ENCODE results near the gene TAAR9.
"Not testable (repeated sequence)": the region's sequence is repeated elsewhere in the genome, so short reads cannot be mapped to it uniquely, and the experiment has no call there.

The TAAR9 gene

DNA sequence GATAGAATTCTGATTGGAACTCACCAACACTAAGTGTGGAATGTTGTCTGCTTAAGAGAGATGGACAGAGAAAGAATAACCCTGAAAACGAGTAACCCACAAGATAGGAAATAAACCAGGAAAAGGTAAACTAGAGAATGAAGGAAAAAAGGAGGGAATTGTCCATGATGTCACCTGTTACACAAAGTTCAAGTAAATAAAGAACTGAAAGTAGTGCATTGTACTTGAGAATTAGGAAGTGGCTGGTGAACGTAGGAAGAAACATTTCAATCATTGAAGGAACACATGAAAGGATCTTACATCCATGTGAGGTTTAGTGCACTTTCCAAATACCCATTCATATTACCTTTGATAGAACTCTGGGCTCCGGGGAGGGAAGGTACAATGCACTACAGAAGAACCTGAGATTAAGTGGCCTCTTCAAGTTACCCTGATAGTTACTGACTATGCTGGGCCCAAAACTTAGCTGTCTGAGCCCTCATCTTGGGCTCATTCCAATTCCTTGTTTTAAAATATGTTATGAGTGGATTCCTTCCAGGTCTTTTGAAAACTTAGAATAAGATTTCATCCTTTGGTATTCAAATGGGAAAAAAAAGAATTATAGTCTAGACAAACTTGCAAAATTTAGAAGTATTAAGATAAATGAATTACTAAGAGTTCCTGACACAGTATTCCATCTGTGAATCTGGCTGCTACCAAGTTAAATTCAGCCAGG lies 24.1 kb upstream of the TAAR9 start:
- DNase-seq (ENCODE audit: low read depth in 1 of 2, low spot score in 1 of 2): no peak

GRCh38 chr6:132515386-132515785 lies 22.7 kb upstream of the TAAR9 start:
- DNase-seq (ENCODE audit: low read depth in 1 of 2, low spot score in 1 of 2): no peak

DNA sequence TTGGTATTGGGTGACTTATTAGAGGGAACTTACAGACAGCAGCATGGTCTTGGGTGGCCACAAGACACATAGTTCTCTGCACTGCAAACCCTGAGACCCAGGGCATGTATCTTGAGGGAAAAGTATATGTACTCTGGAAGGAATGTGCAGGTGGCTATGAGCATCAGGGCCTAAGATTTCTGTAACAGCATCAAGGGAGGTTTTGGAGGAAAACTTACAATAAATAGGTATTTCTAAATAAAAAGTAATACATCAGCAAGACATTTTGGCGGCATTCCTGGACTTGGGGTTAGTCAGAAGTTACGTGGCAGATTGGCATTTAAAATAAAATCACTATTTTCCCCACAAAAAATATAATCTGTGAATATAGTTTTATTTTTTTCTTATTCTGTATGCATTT lies 17.1 kb upstream of the TAAR9 start:
- DNase-seq (ENCODE audit: low read depth in 1 of 2, low spot score in 1 of 2): no peak

- no peak for DNase-seq (ENCODE audit: low read depth in 1 of 2, low spot score in 1 of 2)
These were observed 13.4 kb upstream of the TAAR9 start for GRCh38 chr6:132524646-132525045.

GRCh38 chr6:132525866-132526265 lies 12.2 kb upstream of the TAAR9 start:
- no peak for DNase-seq (ENCODE audit: low read depth in 1 of 2, low spot score in 1 of 2)

DNA sequence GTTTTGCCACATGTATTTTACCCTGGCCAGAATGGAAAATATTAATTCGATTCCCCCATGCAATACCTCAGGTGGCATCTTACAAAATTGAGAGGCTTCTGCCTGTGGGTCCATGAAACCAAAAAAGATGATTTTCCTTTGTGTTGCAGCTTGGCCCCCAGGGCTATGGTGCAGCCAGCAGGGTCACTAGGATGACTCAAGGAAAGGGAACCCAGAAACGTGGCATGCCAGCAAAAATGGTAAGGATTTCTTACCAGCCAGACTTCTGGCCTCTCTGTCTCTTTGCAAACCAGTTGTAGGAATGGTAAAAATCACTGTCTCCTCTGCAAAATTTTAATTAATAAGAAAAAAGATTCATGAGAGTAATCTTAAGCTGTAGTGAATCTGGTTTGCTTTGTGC lies 11.6 kb upstream of the TAAR9 start:
- DNase-seq (ENCODE audit: low read depth in 1 of 2, low spot score in 1 of 2): no peak

- DNase-seq (ENCODE audit: low read depth in 1 of 2, low spot score in 1 of 2): no peak
These were observed 10.3 kb upstream of the TAAR9 start for GRCh38 chr6:132527791-132528190.

DNA sequence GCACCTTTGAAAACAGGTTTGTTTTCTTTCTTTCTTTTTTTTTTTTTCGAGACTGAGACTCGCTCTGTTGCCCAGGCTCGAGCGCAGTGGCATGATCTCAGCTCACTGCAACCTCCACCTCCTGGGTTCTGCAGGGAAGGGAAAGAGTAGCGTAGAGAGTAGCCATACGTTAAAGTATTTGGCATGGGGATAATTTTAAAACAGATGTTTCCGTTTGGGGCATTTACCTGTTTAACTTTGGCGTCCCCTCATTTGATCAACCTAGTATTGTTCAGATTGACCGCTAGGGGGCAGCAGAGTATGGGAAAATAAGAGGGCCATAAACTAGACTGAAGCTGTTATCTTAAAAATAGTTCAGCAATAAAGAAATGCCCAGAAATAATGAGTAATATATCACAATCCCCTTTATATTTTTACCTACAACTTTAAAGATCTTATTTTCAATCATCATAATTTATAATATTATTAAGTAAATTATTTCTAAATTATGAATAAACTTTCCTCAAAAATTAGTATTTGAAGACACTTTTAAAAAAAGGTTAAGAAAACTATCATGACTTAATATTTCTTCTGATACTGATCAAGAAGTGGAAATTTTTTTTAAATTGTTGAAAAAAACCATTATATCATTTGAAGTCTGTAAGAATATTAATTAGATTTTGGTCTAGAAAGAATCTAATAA lies 7.6 kb upstream of the TAAR9 start:
- DNase-seq (ENCODE audit: low read depth in 1 of 2, low spot score in 1 of 2): peak; percentile 7 to 26

GRCh38 chr6:132534546-132534945 lies 3.5 kb upstream of the TAAR9 start:
- not testable (repeated sequence) for DNase-seq (ENCODE audit: low read depth in 1 of 2, low spot score in 1 of 2)

- DNase-seq (ENCODE audit: low read depth in 1 of 2, low spot score in 1 of 2): no peak
These were observed 932 bp upstream of the TAAR9 start for GRCh38 chr6:132537145-132537544.

GRCh38 chr6:132544826-132545225 lies 6.7 kb downstream of the TAAR9 start:
- no peak for DNase-seq (ENCODE audit: low read depth in 1 of 2, low spot score in 1 of 2)

GRCh38 chr6:132548746-132549463 lies 10.8 kb downstream of the TAAR9 start:
- DNase-seq (ENCODE audit: low read depth in 1 of 2, low spot score in 1 of 2): no peak

- DNase-seq (ENCODE audit: low read depth in 1 of 2, low spot score in 1 of 2): no peak
These were observed 13.1 kb downstream of the TAAR9 start for GRCh38 chr6:132551214-132551613.

DNA sequence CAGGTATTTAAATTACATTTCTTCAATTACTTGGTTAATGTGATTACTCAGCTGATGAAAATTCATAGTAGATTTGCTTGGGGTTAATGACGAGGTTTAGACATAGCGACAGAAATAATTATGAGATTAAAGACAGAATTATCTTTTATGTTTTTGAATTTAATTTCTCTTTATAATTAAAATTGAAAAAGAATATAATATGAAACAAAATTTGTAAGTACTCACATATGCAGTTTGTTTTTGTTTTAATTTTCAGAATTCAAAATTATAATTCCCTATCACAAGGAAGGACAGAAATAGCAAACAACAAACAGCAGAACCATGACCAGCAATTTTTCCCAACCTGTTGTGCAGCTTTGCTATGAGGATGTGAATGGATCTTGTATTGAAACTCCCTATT lies 14.3 kb downstream of the TAAR9 start, which contains the start of gene TAAR8:
TSS of gene TAAR8 (plus strand) at position 301 of the 400 bp plus-strand sequence. CDS start at position 322, 21 bp downstream.
- DNase-seq (ENCODE audit: low read depth in 1 of 2, low spot score in 1 of 2): no peak

- not testable (repeated sequence) for DNase-seq (ENCODE audit: low read depth in 1 of 2, low spot score in 1 of 2)
These were observed 22.0 kb downstream of the TAAR9 start for GRCh38 chr6:132560087-132560486.

GRCh38 chr6:132566404-132566803 lies 28.3 kb downstream of the TAAR9 start:
- no peak for DNase-seq (ENCODE audit: low read depth in 1 of 2, low spot score in 1 of 2)

GRCh38 chr6:132567566-132567965 lies 29.5 kb downstream of the TAAR9 start:
- no peak for DNase-seq (ENCODE audit: low read depth in 1 of 2, low spot score in 1 of 2)

DNA sequence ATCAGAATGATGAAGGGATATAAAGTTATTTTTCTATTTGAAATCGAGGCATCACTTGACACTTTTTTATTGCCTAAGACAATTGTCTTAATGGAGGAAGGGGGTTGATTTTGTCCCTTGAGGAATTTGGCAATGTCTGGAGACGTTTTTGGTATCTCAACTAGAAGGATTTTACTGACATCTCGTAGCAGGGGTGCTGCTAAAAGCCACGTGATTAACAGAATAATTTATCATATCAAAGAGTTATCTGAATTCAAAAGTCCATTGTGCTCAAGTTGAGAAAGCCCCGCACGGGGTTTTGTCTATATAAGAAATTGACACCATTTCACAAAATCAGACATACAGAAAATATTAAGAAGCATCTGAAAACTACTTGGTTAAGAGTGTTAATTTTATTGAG lies 30.5 kb downstream of the TAAR9 start:
- no peak for DNase-seq (ENCODE audit: low read depth in 1 of 2, low spot score in 1 of 2)

- DNase-seq (ENCODE audit: low read depth in 1 of 2, low spot score in 1 of 2): no peak
These were observed 31.1 kb downstream of the TAAR9 start for GRCh38 chr6:132569170-132569569.

DNA sequence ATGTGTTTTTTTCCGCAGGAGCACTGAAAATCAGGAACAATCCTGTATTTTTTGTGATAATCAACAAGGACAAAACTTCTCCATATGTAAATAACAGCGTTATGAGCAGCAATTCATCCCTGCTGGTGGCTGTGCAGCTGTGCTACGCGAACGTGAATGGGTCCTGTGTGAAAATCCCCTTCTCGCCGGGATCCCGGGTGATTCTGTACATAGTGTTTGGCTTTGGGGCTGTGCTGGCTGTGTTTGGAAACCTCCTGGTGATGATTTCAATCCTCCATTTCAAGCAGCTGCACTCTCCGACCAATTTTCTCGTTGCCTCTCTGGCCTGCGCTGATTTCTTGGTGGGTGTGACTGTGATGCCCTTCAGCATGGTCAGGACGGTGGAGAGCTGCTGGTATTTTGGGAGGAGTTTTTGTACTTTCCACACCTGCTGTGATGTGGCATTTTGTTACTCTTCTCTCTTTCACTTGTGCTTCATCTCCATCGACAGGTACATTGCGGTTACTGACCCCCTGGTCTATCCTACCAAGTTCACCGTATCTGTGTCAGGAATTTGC lies 32.2 kb downstream of the TAAR9 start, which contains the start of gene TAAR6:
TSS of gene TAAR6 (plus strand) at position 102 of the 557 bp plus-strand sequence. CDS start at position 102, 0 bp downstream.
- DNase-seq (ENCODE audit: low read depth in 1 of 2, low spot score in 1 of 2): no peak

DNA sequence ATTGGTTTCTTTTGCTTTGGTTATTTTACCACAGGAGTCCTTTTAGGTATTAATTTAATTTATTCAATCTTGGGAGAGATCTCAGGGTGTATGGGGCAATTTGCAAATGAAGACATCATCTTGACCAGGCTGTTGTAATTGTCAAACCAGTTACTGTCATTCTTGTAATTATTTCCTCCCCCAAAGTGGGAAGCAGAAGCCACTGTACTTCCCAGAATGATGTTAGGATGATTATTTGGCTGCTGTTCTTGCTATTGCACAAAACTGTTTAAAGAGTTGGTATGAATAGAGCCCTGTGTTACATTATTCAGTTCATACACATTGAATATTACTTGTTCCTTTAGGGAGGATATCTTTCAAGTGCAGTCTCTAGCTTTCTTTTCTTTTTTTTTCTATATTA lies 33.7 kb downstream of the TAAR9 start:
- no peak for DNase-seq (ENCODE audit: low read depth in 1 of 2, low spot score in 1 of 2)

DNA sequence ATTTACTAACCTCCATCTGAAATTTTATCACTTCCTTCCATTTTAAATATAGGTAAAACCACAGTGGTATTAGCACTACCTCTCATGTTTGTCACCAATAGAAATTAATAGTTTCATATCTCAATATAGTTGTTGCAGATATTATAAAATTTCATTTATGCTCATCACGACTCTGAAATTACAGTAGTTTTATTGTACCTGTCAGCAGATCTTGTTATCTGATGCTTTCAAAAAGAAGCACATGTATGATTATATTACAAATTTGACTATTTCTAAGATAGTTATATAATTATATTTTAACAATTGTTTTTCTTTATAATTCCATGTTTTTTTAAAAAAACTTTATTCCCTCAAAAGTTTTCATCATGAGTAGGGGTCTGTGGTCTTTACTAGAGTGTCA lies 46.6 kb downstream of the TAAR9 start:
- no peak for DNase-seq (ENCODE audit: low read depth in 1 of 2, low spot score in 1 of 2)

Data from stimulated activated CD4-positive, alpha-beta T cell treated with anti-CD3 and anti-CD28 coated beads, Interleukin-15, amount 100 ng/mL, for 1 hour (primary cell).